GM21825 (cell line): ENCODE data around the gene UBAP1.
"Not testable (repeated sequence)": the region's sequence is repeated elsewhere in the genome, so short reads cannot be mapped to it uniquely, and the experiment has no call there.

Experiments
- ATAC-seq: cut with Tn5 transposase; IDR thresholded peaks from one replicate; pipeline ENCODE4 v1.9.1; 2021; ENCODE audit warnings: mild to moderate bottlenecking, moderate library complexity; ENCODE audit not compliant: unreplicated experiment

Gene UBAP1

DNA sequence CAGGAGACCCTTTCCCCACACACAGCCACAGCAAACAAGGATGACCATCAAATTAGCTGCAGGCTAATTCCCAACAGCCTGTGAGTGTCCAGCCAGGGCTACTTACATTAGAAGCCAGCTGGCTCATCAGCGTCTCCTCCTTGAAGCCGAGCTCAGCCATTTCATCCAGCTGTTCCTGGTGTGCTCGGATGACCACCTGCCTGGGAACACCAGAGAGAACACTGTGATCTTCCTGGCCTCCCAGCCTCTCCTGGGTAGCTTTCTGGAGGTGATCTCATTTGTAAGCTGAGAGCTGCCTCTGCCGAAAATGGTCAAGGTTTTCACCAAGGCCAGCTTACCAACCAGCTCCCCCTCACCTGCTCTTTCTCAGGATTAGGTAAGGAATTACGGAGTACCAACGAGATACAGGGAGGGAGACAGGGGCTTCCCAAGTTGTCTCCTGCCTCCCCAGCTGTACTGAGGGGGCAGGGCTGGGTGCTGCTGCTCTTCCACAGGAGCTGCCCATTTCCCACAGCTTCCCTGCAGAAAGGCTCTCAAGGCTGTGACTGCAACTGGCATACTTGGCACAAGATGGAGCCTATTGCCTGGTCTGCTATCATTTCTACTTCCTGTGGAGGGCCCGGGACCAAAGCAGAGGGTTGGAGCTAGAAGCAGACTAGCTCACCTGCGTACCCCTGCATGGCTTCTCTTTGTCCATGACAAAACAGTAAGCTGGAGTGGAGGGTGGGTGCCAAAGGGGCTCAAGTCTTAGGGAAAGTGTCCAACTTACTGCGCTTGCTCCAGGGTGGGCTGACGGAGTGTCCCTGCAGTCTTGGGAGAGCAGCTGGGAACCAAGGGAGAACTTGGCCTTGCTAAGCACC is 76.4 kb downstream of the UBAP1 start:
- ATAC-seq: no peak

DNA sequence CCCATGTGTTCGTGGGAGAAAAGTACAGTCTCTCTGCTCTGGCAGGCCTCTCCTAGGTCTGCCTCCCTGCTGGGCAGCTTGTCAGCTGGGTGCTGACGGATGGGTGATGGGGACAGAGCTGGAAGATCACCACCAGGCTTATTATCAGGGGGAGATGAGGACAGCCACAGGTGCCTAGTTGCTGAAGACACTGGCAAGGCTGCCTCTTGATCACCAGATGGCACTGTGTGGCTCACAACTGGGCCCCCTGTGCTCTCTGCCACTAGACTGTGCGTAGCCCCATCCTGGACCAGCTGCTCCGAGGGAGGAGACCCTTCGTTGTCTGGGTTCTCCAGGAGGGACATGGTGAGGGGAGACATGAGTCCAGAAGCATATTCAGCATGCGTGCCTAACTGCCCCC is 77.3 kb downstream of the UBAP1 start:
- ATAC-seq: no peak

DNA sequence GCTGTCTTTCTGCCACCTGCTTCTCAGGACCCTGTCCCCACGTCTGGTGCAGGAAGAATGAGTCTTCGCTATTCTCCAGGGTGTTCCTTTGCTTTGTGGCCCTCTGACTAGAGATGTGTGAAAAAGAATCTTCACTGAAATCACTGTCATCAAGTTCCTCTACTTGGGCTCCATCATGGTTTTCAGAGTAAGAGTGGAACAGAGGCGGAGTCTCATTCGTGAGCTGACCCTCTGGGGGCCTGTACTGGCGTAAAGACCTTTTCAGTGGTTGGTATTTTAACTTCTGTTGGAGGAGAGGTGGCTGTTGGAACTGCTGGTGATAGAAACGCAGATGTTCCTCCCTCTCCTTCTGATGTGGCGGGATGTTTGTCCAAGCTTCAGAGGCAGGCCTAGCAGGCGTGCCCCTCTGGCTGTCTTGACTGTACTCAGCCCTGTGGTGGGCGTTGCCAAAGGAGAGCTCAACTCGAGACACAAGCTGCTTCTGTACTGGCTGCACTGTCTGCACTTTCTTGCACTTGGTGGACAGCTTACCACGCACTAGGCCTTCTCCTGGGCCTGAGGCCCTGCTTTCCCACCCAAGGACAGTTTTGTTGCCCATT is 78.2 kb downstream of the UBAP1 start:
- no peak for ATAC-seq

DNA sequence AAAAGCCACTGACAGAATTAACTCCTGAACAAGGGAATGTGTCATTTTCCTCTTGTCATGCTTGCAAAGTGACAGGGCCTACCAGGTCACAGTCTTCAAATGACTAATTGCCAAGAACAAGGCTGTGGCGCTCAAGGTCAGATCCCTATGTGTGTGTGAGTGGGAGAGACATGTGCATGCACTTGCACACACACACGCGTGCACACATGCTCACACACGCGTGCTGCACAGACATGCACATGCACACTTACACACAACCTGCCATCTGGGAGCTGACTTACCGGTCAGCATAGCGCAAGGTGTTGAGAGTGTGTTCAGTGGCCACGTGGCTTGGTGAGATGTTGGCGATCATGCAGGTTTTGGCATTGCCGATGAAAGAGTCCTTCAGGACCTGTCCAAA is 80.5 kb downstream of the UBAP1 start:
- no peak for ATAC-seq

DNA sequence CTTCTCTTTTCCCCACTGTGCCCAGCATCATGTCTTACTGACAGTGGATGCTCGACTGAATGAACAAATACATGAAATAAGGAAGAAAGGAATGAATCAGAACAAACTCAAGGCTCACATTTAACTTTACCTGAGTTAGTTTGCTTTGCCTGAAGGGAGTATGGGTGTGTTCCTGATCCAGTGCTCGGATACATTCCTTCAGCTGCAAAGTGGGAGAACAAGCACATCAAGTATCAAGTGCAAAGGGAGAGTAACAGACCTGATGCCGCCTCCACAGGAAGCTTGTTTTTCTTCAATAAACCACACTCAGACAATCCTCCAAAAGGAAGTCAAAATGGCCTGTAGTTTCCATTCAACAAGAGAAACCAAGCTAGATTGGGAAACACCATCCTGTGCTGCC is 84.1 kb downstream of the UBAP1 start:
- ATAC-seq: no peak

DNA sequence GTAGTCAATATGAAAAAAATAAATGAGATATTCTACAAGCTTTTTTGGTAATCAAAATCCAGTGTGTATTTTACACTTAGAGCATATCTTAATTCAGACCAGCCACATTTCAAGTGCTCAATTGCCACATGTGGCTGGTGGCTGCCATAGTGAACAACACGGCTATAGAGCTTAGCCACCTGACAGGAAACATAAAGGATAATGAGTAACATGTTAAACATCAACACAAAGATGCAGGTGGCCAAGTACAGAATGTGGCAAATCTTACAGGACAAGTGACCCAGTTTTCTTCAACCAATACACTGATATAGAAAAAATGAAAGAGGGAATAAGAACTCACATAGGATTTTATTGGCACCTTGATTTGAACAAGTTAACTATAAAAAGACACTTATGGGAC is 88.8 kb downstream of the UBAP1 start:
- ATAC-seq: no peak

DNA sequence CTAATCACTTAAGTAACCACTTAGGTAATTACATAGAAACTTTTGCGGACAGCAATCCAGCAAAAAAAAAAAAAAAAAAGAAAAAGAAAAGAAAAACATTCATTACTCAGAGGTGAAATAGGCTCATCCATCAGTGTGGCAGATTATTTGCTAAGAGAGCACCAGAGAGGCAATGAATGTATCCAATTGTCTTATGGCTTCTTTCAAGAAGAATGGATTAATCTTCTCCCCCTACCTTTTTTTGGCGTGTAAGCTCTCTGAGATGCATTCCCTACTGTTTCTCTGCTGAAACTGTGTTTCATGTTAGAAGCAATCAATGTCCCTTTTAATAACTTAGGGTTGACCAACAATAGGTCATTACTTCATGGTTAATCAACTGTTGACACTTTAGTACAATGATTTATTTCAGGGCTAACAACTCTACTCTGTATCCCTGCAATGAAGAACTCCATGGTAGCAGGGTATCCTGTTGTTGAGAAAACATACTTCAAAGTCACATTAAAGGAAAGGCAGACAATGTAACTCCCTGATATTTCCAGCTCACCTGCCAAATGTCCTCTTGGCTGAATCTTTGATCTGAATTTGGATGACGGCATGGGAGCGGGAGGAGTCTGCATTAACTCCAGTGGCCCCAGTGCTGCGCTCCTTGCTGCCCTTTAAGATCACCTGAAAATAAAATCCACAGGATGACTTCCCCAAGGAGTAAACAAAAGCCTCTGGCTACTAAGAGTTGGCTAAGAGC is 92.6 kb downstream of the UBAP1 start:
- ATAC-seq: no peak

DNA sequence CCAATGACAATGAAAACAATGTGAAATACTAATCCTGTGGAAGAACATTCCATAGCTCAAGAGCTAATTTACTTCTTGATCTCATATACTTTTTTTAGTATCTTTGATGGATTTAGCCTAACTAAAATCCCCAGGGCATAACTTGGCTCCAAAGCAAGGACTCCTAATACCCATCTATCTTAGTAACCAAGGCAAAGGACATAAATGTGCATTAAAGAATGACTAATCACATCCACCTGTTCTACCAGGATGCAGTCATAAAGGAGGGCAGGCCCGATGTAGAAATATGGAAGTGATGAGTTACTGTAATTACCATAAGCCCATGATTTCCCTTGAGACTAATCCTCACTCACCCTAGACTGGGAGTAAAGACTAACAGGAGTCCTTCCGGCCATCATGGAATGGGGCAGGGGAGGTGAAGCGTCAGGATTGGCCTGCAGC is 93.3 kb downstream of the UBAP1 start:
- no peak for ATAC-seq

DNA sequence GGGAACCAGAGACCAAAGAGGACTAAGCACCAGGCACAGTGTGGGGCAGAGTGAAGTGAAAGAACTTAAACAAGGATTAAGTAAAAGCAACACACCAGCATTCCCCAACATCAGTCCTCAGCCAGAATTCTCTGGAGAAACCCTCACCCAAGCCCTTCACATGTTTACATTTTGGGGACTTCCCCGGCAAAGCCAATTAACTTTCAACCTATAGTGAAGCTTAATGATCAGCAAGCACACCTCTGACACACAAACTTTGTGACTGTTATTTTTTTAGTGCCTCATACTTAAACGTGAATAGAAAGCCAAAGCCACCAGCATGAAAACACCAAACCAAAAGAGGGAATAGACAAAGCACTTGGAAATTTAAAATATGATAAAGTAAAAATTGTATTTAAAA is 94.7 kb downstream of the UBAP1 start:
- ATAC-seq: not testable (repeated sequence)

DNA sequence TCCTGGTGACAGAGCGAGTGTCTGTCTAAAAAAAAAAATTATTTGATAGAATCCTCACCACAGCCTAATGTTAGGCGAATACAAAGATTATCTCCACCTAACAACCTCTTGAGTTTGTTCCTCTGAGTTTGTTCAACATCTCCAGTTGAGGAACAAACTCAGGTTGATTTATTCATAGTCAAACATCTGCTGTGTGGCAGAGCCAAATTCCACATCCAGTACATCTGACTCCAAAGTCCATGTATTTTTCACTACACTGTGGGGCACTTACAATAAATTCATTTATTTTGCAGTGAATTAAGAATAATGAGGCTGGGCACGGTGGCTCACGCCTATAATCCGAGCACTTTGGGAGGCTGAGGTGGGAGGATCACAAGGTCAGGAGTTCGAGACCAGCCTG is 97.0 kb downstream of the UBAP1 start:
- no peak for ATAC-seq

DNA sequence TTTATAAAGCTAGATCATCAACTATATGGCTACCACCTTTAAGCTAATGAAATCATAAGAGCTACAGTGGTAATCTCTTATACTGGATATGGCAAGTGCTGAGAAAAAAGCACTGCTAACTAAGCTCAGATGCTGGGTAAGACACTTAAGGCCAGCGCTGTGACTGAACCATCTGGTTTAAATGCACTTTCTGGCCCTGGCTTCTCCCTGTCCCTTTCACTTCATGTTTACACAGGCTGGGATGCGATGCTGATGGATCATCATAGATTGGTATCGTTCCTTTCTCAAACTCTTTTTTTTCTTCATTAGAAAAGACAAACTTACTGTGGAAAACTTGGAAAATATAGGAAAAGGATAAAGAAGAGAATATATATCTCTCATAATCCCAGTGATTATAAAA is 97.9 kb downstream of the UBAP1 start:
- ATAC-seq: no peak

DNA sequence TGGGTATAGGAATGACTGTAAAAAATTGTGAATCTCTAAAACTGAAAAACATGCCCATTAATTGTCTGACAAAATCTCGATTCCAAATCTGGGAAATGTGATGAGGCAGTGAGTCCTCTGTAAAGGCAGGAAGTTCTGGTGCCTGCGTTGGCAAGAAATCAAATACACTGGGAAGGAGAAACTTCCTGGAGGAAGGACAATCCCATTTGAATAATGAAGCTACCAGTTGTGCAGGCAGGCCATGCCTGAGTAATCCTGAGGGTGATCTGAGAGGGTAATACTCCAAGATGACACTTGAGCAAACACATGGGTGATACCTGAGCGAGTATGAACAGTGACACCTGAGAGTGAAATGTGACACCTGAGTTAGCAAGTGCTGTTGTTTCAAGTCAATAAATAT is 100.6 kb downstream of the UBAP1 start:
- no peak for ATAC-seq

DNA sequence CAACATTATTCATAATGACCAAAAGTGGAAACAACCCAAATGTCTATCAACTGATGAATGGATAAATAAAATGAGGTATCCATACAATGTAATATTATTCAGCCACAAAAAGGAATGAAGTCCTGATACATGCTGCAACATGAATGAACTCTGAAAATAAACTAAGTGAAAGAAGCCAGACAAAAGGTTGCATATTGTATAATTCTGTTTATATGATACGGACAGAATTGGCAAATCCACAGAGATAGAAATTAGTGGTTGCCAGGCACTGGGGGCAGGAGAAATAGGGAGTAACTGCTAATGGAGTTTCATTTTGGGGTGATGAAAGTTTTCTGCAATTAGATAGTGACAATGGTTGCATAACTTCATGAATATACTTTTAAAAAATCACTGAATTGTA is 103.3 kb downstream of the UBAP1 start:
- ATAC-seq: no peak

DNA sequence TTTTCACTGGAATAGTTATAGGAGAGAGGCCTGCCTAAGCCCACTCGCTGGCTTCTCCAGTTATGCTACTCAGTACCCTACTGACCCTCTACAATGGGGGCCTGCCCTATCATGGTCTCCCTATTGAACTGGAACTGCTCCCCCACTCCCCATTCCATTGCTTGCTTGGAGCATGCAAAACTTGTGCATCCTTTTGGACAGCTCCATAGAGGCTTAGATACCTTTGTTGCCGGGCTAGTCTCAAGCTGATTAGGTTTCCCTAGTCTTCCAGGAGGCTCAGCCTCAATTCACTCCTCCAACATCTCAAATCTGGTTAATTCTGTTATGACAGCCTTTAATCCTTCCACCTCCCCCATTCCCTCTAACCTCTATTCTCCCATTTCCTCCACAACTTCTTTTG is 110.3 kb downstream of the UBAP1 start:
- ATAC-seq: no peak

DNA sequence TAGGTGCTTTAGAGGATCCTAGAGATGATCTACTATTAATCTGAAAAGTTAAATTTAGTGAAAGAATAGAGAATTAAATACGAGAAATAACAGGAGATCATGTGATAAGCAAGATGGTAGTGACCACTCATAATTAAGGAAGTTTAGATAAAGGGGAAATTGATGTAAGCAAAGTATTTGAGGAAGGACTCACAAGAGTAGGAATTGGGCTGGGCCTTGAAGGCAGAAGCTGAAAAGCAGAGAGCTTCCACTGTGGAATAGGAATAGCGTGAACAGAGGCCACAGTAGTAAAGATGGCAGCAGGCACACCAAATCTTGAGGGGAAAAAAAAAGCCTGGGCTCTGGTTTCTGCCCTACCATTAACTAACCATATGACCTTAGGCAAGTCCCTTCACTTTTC is 112.2 kb downstream of the UBAP1 start:
- ATAC-seq: no peak

DNA sequence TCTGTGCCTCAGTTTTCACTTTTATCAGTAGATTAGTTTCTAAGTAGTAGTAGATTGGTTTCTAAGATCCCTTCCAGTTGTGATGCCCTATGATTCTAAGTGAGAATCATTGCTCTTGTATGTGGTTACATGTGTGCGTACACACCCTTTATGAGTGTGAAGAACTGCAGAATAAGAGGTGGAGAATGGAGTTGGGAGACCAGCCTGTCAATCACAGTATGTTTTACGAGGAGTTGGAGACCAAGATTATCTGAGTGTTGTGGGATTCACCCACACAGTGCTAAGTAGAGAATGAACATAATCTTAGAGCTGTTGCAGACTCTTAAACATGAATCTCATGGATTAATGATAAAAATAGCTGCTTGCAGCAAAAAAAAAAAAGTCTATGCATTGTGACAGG is 112.6 kb downstream of the UBAP1 start:
- no peak for ATAC-seq

DNA sequence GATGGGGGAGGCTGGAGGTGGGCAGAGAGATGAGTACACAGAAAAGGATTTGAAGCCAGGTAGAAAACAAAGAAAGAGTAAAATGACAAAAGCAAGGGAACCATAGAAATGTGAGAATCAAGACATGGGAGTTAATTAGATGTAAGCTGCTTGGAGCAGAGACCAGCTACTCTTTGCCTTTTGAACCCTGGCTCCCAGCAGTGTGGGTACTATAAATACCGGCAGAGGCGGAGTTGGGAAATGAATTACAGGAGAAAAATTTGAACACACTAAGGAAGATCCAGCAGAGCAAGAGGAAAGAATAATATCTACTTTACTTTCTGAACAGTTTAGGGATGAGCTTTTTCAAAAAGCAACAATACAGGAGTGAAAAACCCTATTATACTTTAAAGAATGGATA is 113.7 kb downstream of the UBAP1 start:
- no peak for ATAC-seq

DNA sequence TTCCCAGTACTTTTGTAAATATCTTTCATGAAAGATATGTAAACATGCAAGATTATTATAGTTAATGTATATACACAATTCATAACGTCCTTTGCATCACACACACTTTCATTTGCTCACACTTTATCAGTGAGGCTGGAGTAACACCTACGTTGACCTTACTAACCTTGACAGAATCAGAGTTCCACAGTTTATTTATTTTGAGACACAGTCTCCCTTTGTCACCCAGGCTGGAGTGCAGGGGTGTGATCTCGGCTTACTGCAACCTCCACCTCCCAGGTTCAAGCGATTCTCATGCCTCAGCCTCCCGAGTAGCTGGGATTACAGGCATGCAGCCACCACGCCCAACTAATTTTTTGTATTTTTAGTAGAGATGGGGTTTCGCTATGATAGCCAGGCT is 122.2 kb downstream of the UBAP1 start:
- not testable (repeated sequence) for ATAC-seq
